D721Med (cell line): ENCODE results near the gene PPIL4.

Experiments used
- DNase-seq: peaks from one replicate; pipeline ENCODE4 v3.0.0; 2011; ENCODE audit warnings: low spot score; ENCODE audit not compliant: insufficient read length
- FAIRE-seq: peaks from 2 replicates; lab custom pipeline; 2011; peaks lifted over from hg19 to GRCh38; lab: Jason Lieb, UNC
- TF ChIP-seq, protein P1 (sequence below): IDR thresholded peaks from 2 replicates; pipeline ENCODE4 v1.5.1; 2012; ENCODE audit warnings: mild to moderate bottlenecking, control low read depth; ENCODE audit not compliant: insufficient read depth; ENCODE audit errors: missing control alignments

The PPIL4 gene

DNA sequence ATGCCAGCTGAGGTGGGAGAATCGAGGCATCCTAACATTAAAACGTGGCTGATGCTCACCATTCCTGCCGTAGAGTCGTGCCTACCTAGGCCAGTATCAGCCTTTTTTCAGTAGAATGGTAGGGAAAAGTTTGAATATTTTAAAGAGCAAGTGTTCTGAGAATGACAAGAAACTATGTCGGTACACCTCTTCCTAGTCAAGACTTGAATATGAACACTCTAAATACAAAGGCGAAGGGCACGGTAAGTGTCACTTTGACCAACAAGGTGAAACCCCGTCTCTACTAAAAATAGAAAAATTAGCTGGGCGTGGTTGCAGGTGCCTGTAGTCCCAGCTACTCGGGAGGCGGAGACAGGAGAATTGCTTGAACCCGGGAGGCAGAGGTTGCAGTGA, 21.3 kb upstream of the PPIL4 start:
- TF ChIP-seq, protein P1, sequence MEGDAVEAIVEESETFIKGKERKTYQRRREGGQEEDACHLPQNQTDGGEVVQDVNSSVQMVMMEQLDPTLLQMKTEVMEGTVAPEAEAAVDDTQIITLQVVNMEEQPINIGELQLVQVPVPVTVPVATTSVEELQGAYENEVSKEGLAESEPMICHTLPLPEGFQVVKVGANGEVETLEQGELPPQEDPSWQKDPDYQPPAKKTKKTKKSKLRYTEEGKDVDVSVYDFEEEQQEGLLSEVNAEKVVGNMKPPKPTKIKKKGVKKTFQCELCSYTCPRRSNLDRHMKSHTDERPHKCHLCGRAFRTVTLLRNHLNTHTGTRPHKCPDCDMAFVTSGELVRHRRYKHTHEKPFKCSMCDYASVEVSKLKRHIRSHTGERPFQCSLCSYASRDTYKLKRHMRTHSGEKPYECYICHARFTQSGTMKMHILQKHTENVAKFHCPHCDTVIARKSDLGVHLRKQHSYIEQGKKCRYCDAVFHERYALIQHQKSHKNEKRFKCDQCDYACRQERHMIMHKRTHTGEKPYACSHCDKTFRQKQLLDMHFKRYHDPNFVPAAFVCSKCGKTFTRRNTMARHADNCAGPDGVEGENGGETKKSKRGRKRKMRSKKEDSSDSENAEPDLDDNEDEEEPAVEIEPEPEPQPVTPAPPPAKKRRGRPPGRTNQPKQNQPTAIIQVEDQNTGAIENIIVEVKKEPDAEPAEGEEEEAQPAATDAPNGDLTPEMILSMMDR = no peak
- no peak for FAIRE-seq

DNA sequence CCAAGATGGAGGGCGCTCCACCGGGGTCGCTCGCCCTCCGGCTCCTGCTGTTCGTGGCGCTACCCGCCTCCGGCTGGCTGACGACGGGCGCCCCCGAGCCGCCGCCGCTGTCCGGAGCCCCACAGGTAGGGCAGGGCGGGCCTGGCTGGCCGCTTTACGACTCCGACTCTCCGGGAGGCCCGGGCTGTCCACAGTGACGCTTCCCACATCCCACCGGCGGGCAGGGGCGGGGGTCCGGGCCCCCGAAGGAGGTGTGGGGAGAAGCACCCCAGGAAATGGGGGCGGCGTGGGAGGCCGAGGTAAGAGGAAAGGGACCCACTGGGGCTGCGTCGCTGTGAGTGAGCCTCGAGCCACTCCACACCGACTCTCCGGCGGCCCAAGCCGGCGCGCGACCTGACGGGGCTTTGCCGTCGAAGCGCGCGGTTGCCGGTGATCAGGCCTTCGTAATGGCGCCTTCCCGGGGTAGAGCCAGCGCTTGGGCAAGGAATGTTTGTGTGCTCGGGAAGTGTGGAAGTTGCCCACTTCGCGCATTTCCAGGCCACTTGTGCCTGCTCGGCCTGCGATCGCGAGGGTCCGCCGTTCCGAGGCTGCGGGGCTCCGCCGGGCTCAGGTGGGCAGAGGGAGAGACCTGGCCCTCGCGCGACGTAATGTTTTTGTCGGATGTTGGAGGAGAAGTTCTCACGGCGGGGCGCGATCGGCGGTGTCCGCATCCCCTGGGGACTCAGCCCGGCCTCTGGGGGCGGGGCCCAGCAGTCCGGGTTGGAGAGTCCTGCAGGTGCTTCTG, 20.8 kb upstream of the PPIL4 start:
- DNase-seq (peak; percentile 36), FAIRE-seq (no peak)
- TF ChIP-seq, protein P1 = no peak

More for the DNA sequence above, 21.3 kb upstream of the PPIL4 start:
- no peak for DNase-seq

DNA sequence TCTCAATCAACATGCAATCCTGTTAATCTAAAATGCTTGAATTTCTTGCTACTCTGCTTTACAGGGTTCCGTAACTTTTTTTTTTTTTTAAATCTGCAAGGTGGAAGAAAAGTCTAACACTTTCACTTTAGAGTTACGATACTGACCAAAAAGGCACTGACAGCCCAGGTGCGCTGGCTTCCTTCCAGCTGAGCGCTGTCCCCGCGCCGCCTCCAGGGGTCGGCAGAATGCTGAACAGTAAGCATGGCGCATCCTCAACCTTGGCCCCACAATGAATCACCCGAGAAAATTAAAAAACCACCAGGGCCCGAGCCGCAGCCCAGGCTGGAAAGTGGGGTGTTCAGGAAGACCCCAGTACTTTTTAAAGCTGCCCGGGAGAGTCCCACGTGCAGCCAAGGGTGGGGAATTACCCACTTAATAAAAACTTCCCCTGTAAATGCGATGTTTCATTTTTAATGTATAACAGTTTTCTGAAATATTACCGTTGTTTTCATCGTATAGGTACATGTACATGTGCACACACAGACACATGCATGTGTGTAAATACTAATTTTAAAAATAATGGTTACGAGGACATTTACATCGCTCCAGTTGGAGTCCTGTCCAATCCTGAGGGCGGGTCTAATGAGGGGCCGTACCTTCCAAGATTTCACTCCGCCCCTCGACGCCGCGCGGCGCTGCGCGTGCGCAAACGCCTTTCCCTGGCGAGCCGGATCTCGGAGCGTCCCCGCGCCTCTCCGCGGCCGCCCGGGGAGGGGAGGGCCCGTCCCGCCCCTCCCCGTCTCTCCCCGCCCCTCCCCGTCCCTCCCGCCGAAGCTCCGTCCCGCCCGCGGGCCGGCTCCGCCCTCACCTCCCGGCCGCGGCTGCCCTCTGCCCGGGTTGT, 19.9 kb upstream of the PPIL4 start, which contains the start of gene GINM1:
Gene GINM1 (plus strand): TSS at position 849 of the 883 bp plus-strand sequence. CDS start 40 bp downstream, outside the sequence.
- FAIRE-seq (no peak), DNase-seq (peak; percentile 79)
- TF ChIP-seq, protein P1 = peak; percentile 71

DNA sequence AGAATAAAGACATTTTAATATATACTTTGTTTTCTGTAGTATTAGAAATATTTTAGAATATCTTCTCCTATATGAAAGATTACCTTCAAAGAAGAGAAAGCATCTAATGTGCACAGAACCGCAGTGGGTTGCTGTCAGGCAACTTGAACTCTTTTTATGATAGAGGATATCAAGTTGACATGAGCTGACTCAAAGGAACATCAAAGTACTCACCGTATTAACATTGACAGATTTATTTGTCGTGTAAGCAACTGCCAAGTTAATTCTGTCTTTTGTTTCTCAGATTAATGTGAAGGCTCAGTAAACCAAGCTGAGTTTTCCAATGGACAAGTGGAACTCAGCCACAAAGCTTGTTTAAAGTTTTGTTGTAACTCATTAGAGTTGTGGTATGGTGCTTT, 18.1 kb upstream of the PPIL4 start:
- TF ChIP-seq, protein P1 = no peak
- FAIRE-seq (no peak), DNase-seq (no peak)

DNA sequence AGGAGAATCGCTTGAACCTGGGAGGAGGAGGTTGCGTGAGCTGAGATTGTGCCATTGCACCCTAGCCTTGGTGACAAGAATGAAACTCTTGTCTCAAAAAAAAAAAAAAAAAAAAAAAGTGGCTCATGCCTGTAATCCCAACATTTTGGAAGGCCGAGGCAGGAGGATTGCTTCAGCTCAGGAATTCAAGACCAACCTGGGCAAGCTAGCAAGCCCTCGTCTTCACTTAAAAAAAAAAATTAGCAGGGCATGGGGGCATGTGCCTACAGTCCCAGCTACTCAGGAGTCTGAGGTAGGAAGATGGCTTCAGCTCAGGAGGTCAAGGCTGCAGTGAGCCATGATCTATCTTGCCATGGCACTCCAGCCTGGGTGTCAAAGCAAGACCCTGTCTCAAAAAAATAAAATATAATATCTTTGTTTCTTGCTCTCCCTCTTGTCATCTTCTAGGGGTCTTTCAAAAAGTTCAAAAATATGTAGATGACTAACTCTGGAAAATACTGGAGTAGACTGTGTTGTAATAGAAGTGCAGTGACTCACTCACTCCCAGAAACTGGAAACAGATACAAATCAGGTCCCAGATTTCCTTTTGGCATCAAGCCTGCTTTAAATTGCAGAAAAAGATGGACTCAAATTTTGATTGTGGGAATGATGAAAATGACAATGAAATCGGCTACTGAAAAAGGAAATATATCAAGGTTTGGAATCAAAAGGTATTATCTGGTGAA, 17.5 kb upstream of the PPIL4 start:
- FAIRE-seq (no peak), DNase-seq (no peak)
- TF ChIP-seq, protein P1 = no peak

DNA sequence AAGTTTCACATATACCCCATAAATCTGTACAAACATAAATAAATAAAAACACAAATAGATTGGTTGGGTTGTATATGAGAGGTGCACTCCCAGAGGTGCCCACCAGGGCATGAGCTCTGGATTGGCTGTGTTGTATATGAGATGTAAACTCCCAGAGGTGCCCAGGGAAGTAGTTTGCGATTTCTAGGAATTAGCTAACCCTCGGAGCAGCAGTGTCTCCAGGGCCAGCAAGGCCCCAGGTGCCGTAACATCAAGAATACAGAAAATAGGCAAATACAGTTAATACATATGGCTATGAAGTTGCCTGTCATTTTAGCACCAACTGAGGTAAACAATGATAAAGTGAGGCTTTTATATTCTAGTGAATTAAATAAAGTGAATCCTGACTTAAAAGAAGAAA, 14.9 kb upstream of the PPIL4 start:
- TF ChIP-seq, protein P1 = peak; percentile 8
- DNase-seq = no peak
- no peak for FAIRE-seq
